ENCODE measurements around the gene IRF2BP2. TPM values are rescaled to one million over a fixed set of nuclear protein-coding genes. Genes with fewer than 3 reads are reported as not detected.

The IRF2BP2 gene
- total RNA-seq (2022; extraction: Qiagen RNA extraction), result 67.8 to 93.0 TPM (median 85.9 TPM) in 5 replicates

DNA sequence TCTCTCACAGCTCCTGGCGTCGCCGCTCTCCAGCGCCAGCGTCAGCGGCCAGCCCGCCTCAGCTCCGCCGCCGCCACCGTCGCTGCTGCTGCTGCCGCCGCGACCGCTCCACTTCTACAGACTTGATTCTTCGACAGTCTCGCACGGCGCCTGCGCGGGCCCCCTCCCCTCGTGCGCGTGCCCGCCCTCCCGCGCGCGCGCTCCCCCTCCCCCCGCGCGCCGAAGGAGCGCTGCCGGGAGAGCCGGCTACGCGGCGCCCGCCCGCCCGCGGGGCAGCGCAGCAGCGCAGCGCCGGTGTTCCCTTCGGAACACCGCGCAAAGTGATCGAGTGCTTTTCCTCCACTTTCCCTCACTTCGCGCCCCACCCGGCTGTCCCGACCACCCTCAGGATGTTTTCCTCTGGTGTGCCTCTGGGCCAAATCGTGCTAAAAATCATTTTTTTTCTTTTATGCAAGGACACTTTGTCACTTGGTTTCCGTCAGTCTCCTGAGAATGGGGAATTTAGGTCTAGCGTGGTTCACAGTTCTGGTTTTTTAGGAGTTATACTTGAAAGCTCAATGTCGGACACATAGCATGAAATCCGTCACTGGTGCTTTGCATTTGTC lies at the start of gene IRF2BP2:
Gene IRF2BP2, minus strand, starts transcription at position 118 of the 605 bp plus-strand sequence. CDS start 684 bp downstream, outside the sequence.

Other genes starting within 250 kb of the IRF2BP2 start
- 75.5 to 93.5 TPM (median 83.0 TPM) in 5 replicates for gene COA6, start 236.7 kb downstream of the IRF2BP2 start, total RNA-seq (2022; extraction: Qiagen RNA extraction)
- gene TARBP1, start 131.0 kb downstream of the IRF2BP2 start, total RNA-seq (2022; extraction: Qiagen RNA extraction), result 11.1 to 13.5 TPM (median 12.3 TPM) in 5 replicates